Common myeloid progenitor, CD34-positive (primary cell): Measurements from ENCODE around the gene SH3PXD2B.
"Not testable (repeated sequence)": the region's sequence is repeated elsewhere in the genome, so short reads cannot be mapped to it uniquely, and the experiment has no call there.

Experiments used
- CTCF ChIA-PET: fragments of 350-600 bp; sonication (Branson Sonifier 250); formaldehyde crosslinking; loops from one replicate; lab custom pipeline; 2021; ENCODE audit warnings: antibody characterized with exemption; lab: Charles Lee
- POLR2A ChIA-PET: fragments of 350-600 bp; sonication (Branson Sonifier 250); formaldehyde crosslinking; loops from one replicate; lab custom pipeline; 2021; ENCODE audit warnings: antibody characterized with exemption; lab: Charles Lee
- DNase-seq, 3 donors: peaks; one replicate each; pipeline versions ENCODE4 v3.0.0 to v3.0.0-alpha.2; 2013
- H3K27ac ChIP-seq, 2 experiments: 1 replicate in 1 of 2; 2 replicates in 1 of 2; pipeline ENCODE4 v1.7.0; 2013; ENCODE audit warnings: inconsistent platforms in 2 of 2, low read length in 2 of 2, mild to moderate bottlenecking in 2 of 2, low read depth in 1 of 2, moderate library complexity in 1 of 2; ENCODE audit not compliant: severe bottlenecking in 2 of 2, insufficient read depth in 1 of 2, poor library complexity in 1 of 2
- H3K27me3 ChIP-seq, 5 experiments: replicated peaks in 2 of 5; 1 replicate in 3 of 5; 2 replicates in 2 of 5; pipeline versions ENCODE4 v1.6.1 to v1.7.0; 2013; ENCODE audit warnings: low read length in 4 of 5, mild to moderate bottlenecking in 2 of 5, moderate library complexity in 2 of 5, inconsistent platforms in 1 of 5; ENCODE audit not compliant: insufficient read depth in 5 of 5, control insufficient read depth in 4 of 5
- H3K36me3 ChIP-seq, 4 experiments: 1 replicate in 2 of 4; 2 replicates in 2 of 4; pipeline versions ENCODE4 v1.6.1 to v1.7.0; 2013; ENCODE audit warnings: low read length in 3 of 4, control low read depth in 1 of 4, mild to moderate bottlenecking in 1 of 4; ENCODE audit not compliant: control insufficient read depth in 4 of 4, insufficient read depth in 4 of 4
- H3K4me1 ChIP-seq, 4 experiments: 1 replicate in 3 of 4; 2 replicates in 1 of 4; pipeline versions ENCODE4 v1.6.1 to v1.7.1; 2013; ENCODE audit warnings: low read length in 3 of 4, mild to moderate bottlenecking in 3 of 4, control low read depth in 1 of 4, inconsistent platforms in 1 of 4, moderate library complexity in 1 of 4; ENCODE audit not compliant: control insufficient read depth in 4 of 4, insufficient read depth in 4 of 4; ENCODE audit errors: control extremely low read depth in 1 of 4
- H3K4me3 ChIP-seq, 7 experiments: 1 replicate in 4 of 7; 2 replicates in 3 of 7; pipeline versions ENCODE4 v1.5.1 to v1.7.0; 2013; ENCODE audit warnings: mild to moderate bottlenecking in 7 of 7, low read length in 6 of 7, moderate library complexity in 6 of 7, inconsistent platforms in 2 of 7, low read depth in 2 of 7, control low read depth in 1 of 7; ENCODE audit not compliant: insufficient read depth in 4 of 7, control insufficient read depth in 1 of 7; ENCODE audit errors: extremely low read depth in 1 of 7
- H3K9me3 ChIP-seq, 5 experiments: 1 replicate in 4 of 5; 2 replicates in 1 of 5; pipeline versions ENCODE4 v1.6.1 to v1.7.1; 2013; ENCODE audit warnings: low read length in 4 of 5, mild to moderate bottlenecking in 2 of 5, inconsistent platforms in 1 of 5, low read depth in 1 of 5, moderate library complexity in 1 of 5; ENCODE audit not compliant: control insufficient read depth in 4 of 5, insufficient read depth in 2 of 5; ENCODE audit errors: control extremely low read depth in 1 of 5
- WGBS: methylation state at CpG from one replicate; pipeline ENCODE4 v1.1.5; 2013; ENCODE audit not compliant: insufficient coverage; 5-methylcytosine and 5-hydroxymethylcytosine counted together

Gene SH3PXD2B

GRCh38 chr5:172403189-172403796 is 51.0 kb downstream of the SH3PXD2B start:
- 96% methylated on average over 11 of the region's 11 CpGs for WGBS
- H3K4me3 ChIP-seq, result no peak overlapping the region
- ChIA-PET POLR2A (no interaction called here), CTCF (interaction anchor here (1.4 to 1.5 kb wide), 2 partner anchors 32 to 47 kb away, joined by 3 to 4 read pairs; no protein-coding TSS in a partner anchor)
- H3K27ac ChIP-seq, result no peak overlapping the region
- H3K4me1 ChIP-seq, result no peaks in the 10 kb centered on the region
- peaks cover 0 to 8% (median 0%) of the 10 kb centered on the region in 5 experiments for H3K27me3 ChIP-seq
- no peaks in the 10 kb centered on the region for H3K36me3 ChIP-seq
- H3K9me3 ChIP-seq, result peaks cover 0 to 4% (median 0%) of the 10 kb centered on the region in 5 experiments
- DNase-seq, result no peak

GRCh38 chr5:172402531-172403188 is 51.7 kb downstream of the SH3PXD2B start:
- H3K4me3 ChIP-seq, result no peak overlapping the region
- H3K27me3 ChIP-seq, result peaks cover 0 to 7% (median 0%) of the 10 kb centered on the region in 5 experiments
- CTCF ChIA-PET, result interaction anchor here (1.4 to 1.5 kb wide), 2 partner anchors 31 to 48 kb away, joined by 3 to 4 read pairs; no protein-coding TSS in a partner anchor
- DNase-seq, result no peak
- H3K9me3 ChIP-seq, result peaks cover 0 to 4% (median 0%) of the 10 kb centered on the region in 5 experiments
- H3K4me1 ChIP-seq, result no peaks in the 10 kb centered on the region
- H3K36me3 ChIP-seq, result no peaks in the 10 kb centered on the region
- POLR2A ChIA-PET, result no interaction called here
- no peak overlapping the region for H3K27ac ChIP-seq
- 100% methylated on average over 9 of the region's 13 CpGs for whole genome bisulfite sequencing

DNA sequence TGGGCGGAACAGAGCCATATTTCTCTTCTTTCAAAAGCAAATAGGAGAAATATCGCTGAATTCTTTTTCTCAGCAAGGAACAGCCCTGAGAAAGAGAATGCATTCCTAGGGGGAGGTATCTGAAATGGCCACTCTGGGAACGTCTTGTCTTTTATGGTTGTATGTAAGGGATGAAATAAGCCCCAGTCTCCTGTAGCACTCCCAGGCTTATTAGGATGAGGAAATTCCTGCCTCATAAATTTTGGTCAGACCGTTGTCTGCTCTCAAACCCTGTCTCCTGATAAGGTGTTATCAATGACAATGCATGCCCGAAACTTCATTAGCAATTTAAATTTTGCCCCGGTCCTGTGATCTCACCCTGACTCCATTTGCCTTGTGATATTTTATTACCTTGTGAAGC is 52.3 kb downstream of the SH3PXD2B start:
- 100% methylated on average over 2 of the region's 6 CpGs for WGBS
- POLR2A ChIA-PET, CTCF ChIA-PET, H3K36me3 ChIP-seq, H3K4me3 ChIP-seq, H3K4me1 ChIP-seq, H3K27ac ChIP-seq, H3K9me3 ChIP-seq, DNase-seq, H3K27me3 ChIP-seq: not testable (repeated sequence)

- H3K27ac ChIP-seq, result no peak overlapping the region
- no peaks in the 10 kb centered on the region for H3K27me3 ChIP-seq
- H3K9me3 ChIP-seq, result peaks cover 0 to 12% (median 4%) of the 10 kb centered on the region in 5 experiments
- no peaks in the 10 kb centered on the region for H3K36me3 ChIP-seq
- POLR2A ChIA-PET, result no interaction called here
- no CpG with 5 or more reads among the region's 4 CpGs for WGBS
- H3K4me1 ChIP-seq, result peaks cover 0 to 6% (median 0%) of the 10 kb centered on the region in 4 experiments
- H3K4me3 ChIP-seq, result no peak overlapping the region
- CTCF ChIA-PET, result no interaction called here
- DNase-seq, result no peak
Measured at GRCh38 chr5:172399826-172400225, 54.5 kb downstream of the SH3PXD2B start.

GRCh38 chr5:172399336-172399735 is 55.0 kb downstream of the SH3PXD2B start:
- ChIA-PET CTCF (no interaction called here), POLR2A (no interaction called here)
- H3K36me3 ChIP-seq, result no peaks in the 10 kb centered on the region
- WGBS, result 95% methylated on average over 6 of the region's 6 CpGs
- no peak overlapping the region for H3K27ac ChIP-seq
- H3K4me1 ChIP-seq, result peaks cover 0 to 6% (median 0%) of the 10 kb centered on the region in 4 experiments
- H3K27me3 ChIP-seq, result no peaks in the 10 kb centered on the region
- DNase-seq, result no peak
- H3K9me3 ChIP-seq, result peaks cover 0 to 12% (median 6%) of the 10 kb centered on the region in 5 experiments
- H3K4me3 ChIP-seq, result no peak overlapping the region

GRCh38 chr5:172398645-172399044 is 55.7 kb downstream of the SH3PXD2B start:
- H3K9me3 ChIP-seq, result peaks cover 0 to 12% (median 6%) of the 10 kb centered on the region in 5 experiments
- H3K27me3 ChIP-seq, POLR2A ChIA-PET, H3K4me1 ChIP-seq, DNase-seq, H3K27ac ChIP-seq, H3K36me3 ChIP-seq, CTCF ChIA-PET, H3K4me3 ChIP-seq: not testable (repeated sequence)
- WGBS, result 90% methylated on average over 2 of the region's 4 CpGs

- H3K27me3 ChIP-seq, H3K4me1 ChIP-seq, H3K36me3 ChIP-seq, H3K27ac ChIP-seq, DNase-seq, POLR2A ChIA-PET, H3K4me3 ChIP-seq, CTCF ChIA-PET: not testable (repeated sequence)
- WGBS, result 95% methylated on average over 6 of the region's 8 CpGs
- peaks cover 0 to 12% (median 5%) of the 10 kb centered on the region in 5 experiments for H3K9me3 ChIP-seq
Measured at GRCh38 chr5:172396994-172397393, 57.3 kb downstream of the SH3PXD2B start.
